ENCODE measurements around the gene RHOT1.

RHOT1 gene

DNA sequence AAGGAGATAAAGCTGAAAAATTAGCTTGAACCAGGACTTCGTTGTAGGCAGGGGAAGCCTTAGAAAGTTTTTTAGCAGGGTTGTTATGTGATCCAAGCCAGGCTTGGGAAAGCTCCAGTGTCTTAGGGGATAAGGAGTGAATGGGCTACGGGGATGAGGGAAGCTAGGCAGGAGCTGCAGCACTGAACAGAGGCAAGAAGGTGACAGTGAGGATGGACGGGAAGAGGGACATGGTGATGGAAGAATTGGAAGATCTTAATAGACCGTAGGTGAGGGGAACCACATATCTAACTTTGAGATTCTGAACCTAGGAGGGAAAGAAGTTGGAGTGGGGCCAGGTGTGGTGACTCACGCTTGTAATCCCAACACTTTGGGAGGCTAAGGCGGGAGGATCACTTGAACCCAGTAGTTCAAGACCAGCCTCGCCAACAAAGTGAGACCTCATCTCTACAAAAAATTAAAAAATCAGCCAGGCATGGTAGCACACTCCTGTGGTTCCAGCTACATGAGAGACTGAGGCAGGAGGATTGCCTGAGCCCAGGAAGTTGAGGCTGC is 126.5 kb downstream of the RHOT1 start:
- TF ChIP-seq, protein P1, sequence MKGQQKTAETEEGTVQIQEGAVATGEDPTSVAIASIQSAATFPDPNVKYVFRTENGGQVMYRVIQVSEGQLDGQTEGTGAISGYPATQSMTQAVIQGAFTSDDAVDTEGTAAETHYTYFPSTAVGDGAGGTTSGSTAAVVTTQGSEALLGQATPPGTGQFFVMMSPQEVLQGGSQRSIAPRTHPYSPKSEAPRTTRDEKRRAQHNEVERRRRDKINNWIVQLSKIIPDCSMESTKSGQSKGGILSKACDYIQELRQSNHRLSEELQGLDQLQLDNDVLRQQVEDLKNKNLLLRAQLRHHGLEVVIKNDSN (IDR thresholded peaks at IDR 0.05), result no peak
- TF ChIP-seq, protein P2, sequence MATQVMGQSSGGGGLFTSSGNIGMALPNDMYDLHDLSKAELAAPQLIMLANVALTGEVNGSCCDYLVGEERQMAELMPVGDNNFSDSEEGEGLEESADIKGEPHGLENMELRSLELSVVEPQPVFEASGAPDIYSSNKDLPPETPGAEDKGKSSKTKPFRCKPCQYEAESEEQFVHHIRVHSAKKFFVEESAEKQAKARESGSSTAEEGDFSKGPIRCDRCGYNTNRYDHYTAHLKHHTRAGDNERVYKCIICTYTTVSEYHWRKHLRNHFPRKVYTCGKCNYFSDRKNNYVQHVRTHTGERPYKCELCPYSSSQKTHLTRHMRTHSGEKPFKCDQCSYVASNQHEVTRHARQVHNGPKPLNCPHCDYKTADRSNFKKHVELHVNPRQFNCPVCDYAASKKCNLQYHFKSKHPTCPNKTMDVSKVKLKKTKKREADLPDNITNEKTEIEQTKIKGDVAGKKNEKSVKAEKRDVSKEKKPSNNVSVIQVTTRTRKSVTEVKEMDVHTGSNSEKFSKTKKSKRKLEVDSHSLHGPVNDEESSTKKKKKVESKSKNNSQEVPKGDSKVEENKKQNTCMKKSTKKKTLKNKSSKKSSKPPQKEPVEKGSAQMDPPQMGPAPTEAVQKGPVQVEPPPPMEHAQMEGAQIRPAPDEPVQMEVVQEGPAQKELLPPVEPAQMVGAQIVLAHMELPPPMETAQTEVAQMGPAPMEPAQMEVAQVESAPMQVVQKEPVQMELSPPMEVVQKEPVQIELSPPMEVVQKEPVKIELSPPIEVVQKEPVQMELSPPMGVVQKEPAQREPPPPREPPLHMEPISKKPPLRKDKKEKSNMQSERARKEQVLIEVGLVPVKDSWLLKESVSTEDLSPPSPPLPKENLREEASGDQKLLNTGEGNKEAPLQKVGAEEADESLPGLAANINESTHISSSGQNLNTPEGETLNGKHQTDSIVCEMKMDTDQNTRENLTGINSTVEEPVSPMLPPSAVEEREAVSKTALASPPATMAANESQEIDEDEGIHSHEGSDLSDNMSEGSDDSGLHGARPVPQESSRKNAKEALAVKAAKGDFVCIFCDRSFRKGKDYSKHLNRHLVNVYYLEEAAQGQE (IDR thresholded peaks at IDR 0.05; ENCODE audit: low read depth), result no peak
- no peak for TF ChIP-seq CREB1 (IDR thresholded peaks at IDR 0.05; ENCODE audit: low read depth)
- TF ChIP-seq TEAD4 (IDR thresholded peaks at IDR 0.05), result no peak
- no peak for TF ChIP-seq EGR1 (IDR thresholded peaks at IDR 0.05)
- TF ChIP-seq, protein P3, sequence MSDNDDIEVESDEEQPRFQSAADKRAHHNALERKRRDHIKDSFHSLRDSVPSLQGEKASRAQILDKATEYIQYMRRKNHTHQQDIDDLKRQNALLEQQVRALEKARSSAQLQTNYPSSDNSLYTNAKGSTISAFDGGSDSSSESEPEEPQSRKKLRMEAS (IDR thresholded peaks at IDR 0.05), result no peak
- TF ChIP-seq YY1 (IDR thresholded peaks at IDR 0.05; ENCODE audit: low read depth), result no peak
- TF ChIP-seq ZBTB7A (IDR thresholded peaks at IDR 0.05; ENCODE audit: low read depth), result no peak
- no peak for TF ChIP-seq RAD21 (IDR thresholded peaks at IDR 0.05; ENCODE audit: low read depth)
- no peak for TF ChIP-seq FOXM1 (IDR thresholded peaks at IDR 0.05; ENCODE audit: borderline replicate concordance, low read depth)
- TF ChIP-seq NFIC (IDR thresholded peaks at IDR 0.05), result no peak
- no peak for TF ChIP-seq TAF1 (IDR thresholded peaks at IDR 0.05; ENCODE audit: low read depth)
- TF ChIP-seq TCF12 (IDR thresholded peaks at IDR 0.05; ENCODE audit: low read depth), result no peak
- no peak for TF ChIP-seq CEBPB (IDR thresholded peaks at IDR 0.05)
- TF ChIP-seq EP300 (IDR thresholded peaks at IDR 0.05; ENCODE audit: borderline replicate concordance), result no peak

DNA sequence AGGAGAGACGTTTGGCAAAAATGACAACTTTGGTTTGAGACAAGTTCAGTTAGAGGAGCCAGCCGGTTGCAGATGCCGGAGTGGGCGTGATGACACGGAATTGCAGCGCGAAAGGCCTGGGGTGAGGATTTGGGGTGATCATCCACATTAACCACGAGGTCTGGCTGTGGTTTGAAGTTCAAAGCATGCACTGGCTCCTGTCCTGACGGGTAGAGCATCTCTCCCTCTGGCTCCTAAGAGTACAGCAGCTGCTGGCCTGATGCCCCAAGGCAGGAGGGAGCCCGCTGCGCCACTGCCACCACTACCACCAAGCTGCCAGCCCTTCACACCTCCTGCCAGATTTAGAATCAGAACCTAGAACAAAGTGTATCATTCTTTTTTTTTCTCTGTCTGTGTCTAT is 127.1 kb downstream of the RHOT1 start:
- TF ChIP-seq TEAD4 (IDR thresholded peaks at IDR 0.05), result no peak
- TF ChIP-seq, protein P2 (IDR thresholded peaks at IDR 0.05; ENCODE audit: low read depth), result no peak
- TF ChIP-seq CEBPB (IDR thresholded peaks at IDR 0.05), result no peak
- no peak for TF ChIP-seq YY1 (IDR thresholded peaks at IDR 0.05; ENCODE audit: low read depth)
- no peak for TF ChIP-seq RAD21 (IDR thresholded peaks at IDR 0.05; ENCODE audit: low read depth)
- no peak for TF ChIP-seq CREB1 (IDR thresholded peaks at IDR 0.05; ENCODE audit: low read depth)
- no peak for TF ChIP-seq EGR1 (IDR thresholded peaks at IDR 0.05)
- TF ChIP-seq FOXM1 (IDR thresholded peaks at IDR 0.05; ENCODE audit: borderline replicate concordance, low read depth), result no peak
- no peak for TF ChIP-seq TAF1 (IDR thresholded peaks at IDR 0.05; ENCODE audit: low read depth)

DNA sequence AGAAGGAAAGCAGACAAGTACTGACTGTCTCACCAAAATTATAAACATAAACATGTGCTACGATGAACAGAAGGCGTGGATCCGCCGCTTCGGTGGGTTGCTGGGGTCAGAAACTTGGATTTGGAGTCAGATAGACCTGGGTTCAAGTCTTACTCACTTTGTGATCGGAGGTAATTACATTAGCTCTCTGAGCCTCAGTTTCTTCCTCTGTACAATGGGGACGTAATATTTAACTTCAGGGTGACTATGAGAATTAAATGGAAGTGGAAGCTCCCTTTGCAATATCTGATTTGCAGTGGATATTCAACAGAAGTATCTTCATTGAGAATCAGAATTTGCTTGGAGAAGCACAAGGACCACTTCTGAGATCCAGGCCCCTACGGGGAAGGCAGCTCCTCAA is 129.5 kb downstream of the RHOT1 start:
- TF ChIP-seq, protein P3 (IDR thresholded peaks at IDR 0.05), result no peak
- TF ChIP-seq, protein P1 (IDR thresholded peaks at IDR 0.05), result no peak
- TF ChIP-seq EGR1 (IDR thresholded peaks at IDR 0.05), result no peak
- TF ChIP-seq TCF12 (IDR thresholded peaks at IDR 0.05; ENCODE audit: low read depth), result no peak
- TF ChIP-seq RAD21 (IDR thresholded peaks at IDR 0.05; ENCODE audit: low read depth), result no peak
- no peak for TF ChIP-seq TEAD4 (IDR thresholded peaks at IDR 0.05)
- no peak for TF ChIP-seq CREB1 (IDR thresholded peaks at IDR 0.05; ENCODE audit: low read depth)
- TF ChIP-seq, protein P2 (IDR thresholded peaks at IDR 0.05; ENCODE audit: low read depth), result no peak
- no peak for TF ChIP-seq TAF1 (IDR thresholded peaks at IDR 0.05; ENCODE audit: low read depth)
- no peak for TF ChIP-seq FOXM1 (IDR thresholded peaks at IDR 0.05; ENCODE audit: borderline replicate concordance, low read depth)

DNA sequence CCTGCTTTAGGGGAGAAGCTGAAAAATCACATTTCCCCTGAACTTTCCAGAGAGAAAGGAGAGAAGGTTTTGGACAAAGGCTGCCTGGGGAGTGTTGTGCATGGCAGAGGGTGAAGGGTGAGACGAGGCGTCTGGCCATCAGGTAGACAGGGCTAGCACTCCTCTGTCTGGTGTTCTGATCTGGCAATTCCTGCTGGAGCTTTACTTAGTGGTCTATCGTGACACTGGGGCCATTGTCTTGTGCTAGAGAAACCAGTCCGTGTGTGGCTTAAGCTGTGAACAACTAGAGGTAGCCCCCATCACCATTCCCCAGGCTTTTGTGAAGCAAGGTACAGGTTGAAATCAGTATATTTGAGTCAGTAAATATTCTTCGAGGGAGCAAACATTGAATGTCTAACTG is 131.8 kb downstream of the RHOT1 start:
- TF ChIP-seq, protein P2 (IDR thresholded peaks at IDR 0.05; ENCODE audit: low read depth), result no peak

All from Ishikawa (cell line).